Fibroblast of pulmonary artery (primary cell): ENCODE results near the gene TRIO.

Source experiments
- DNase-seq: peaks from one replicate; pipeline ENCODE4 v3.0.0-alpha.2; 2010; ENCODE audit warnings: low read depth
- H3K4me3 ChIP-seq: replicated peaks from 2 replicates; pipeline ENCODE4 v1.5.1; 2011; ENCODE audit warnings: low read depth, mild to moderate bottlenecking, control low read depth, low read length, moderate library complexity
- CTCF ChIP-seq: IDR thresholded peaks from 2 replicates; pipeline ENCODE4 v1.5.1; 2011; ENCODE audit warnings: mild to moderate bottlenecking, control low read depth, low read length, inconsistent platforms; ENCODE audit errors: missing control alignments

Gene TRIO

GRCh38 chr5:14195588-14195987 is 52.4 kb downstream of the TRIO start:
- no peak overlapping the region for H3K4me3 ChIP-seq
- no peak for DNase-seq
- TF ChIP-seq CTCF = no peak

GRCh38 chr5:14197056-14197455 is 53.9 kb downstream of the TRIO start:
- no peak for DNase-seq
- H3K4me3 ChIP-seq = no peak overlapping the region
- no peak for TF ChIP-seq CTCF

- TF ChIP-seq CTCF = no peak
- DNase-seq = no peak
- H3K4me3 ChIP-seq = no peak overlapping the region
These were observed 56.8 kb downstream of the TRIO start for GRCh38 chr5:14199902-14200301.

- TF ChIP-seq CTCF = no peak
- H3K4me3 ChIP-seq = no peak overlapping the region
- DNase-seq = no peak
These were observed 57.3 kb downstream of the TRIO start for GRCh38 chr5:14200312-14200990.

GRCh38 chr5:14201325-14202045 is 58.3 kb downstream of the TRIO start:
- DNase-seq = peak; percentile 64
- TF ChIP-seq CTCF = no peak
- H3K4me3 ChIP-seq = no peak overlapping the region

- no peak for TF ChIP-seq CTCF
- peak; percentile 72 for DNase-seq
- no peak overlapping the region for H3K4me3 ChIP-seq
These were observed 59.3 kb downstream of the TRIO start for GRCh38 chr5:14202462-14202861.
